ENCODE results near the gene NRL.

GRCh38 chr14:24146978-24147760 lies 32.4 kb upstream of the NRL start, which contains the start of gene RNF31:
- TF ChIP-seq MYC (IDR thresholded peaks at IDR 0.05; ENCODE audit: low read depth, low read length) (no peak), EZH2 (IDR thresholded peaks at IDR 0.05; ENCODE audit: borderline replicate concordance, low read depth, low read length, severe bottlenecking) (no peak), POLR2A (IDR thresholded peaks at IDR 0.05; ENCODE audit: low read depth, low read length) (peak; percentile 75)

All from endothelial cell of umbilical vein (primary cell).